Measurements from ENCODE around the gene ALKBH7.
"Not testable (repeated sequence)": the region's sequence is repeated elsewhere in the genome, so short reads cannot be mapped to it uniquely, and the experiment has no call there.

Gene ALKBH7

DNA sequence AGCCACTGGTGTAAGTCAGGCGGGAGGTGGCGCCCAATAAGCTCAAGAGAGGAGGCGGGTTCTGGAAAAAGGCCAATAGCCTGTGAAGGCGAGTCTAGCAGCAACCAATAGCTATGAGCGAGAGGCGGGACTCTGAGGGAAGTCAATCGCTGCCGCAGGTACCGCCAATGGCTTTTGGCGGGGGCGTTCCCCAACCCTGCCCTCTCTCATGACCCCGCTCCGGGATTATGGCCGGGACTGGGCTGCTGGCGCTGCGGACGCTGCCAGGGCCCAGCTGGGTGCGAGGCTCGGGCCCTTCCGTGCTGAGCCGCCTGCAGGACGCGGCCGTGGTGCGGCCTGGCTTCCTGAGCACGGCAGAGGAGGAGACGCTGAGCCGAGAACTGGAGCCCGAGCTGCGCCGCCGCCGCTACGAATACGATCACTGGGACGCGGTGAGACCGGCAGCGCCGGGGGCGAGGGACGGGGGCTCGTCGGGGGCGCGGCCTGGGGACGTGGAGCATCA, at the start of gene ALKBH7:
Gene ALKBH7 (plus strand): TSS at position 201 of the 502 bp plus-strand sequence. CDS start 27 bp downstream, at position 228.
- DNase-seq = peak; percentile 97

GRCh38 chr19:6324757-6325156, 47.8 kb upstream of the ALKBH7 start:
- no peak for DNase-seq

GRCh38 chr19:6325614-6326013, 47.0 kb upstream of the ALKBH7 start:
- no peak for DNase-seq

DNA sequence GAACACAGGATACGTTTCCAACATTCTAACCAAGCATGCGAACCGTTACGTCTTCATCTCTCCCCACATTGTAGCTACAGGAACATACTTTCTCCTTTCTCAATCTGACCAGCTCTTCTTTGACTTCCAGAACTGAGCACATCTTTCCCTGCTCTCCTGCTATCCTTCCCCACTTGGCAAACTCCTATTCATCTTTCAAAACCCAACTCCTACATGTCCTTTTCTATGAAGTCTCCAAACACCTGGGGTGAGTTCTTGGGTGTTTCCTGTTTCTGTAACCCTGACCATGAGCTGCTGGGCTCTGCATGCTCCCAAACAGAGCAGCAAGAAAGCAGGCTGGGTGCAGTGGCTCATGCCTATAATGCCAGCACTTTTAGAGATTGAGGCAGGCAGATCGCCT, 45.8 kb upstream of the ALKBH7 start:
- DNase-seq = no peak

- DNase-seq = no peak
Measured at GRCh38 chr19:6333439-6333838, 39.2 kb upstream of the ALKBH7 start, which contains the start of gene ACER1. ACER1 (minus strand) TSS chr19:6333612; CDS start chr19:6333551, 61 bp downstream.

GRCh38 chr19:6334490-6335285, 37.9 kb upstream of the ALKBH7 start:
- DNase-seq = no peak

- no peak for DNase-seq
Measured at GRCh38 chr19:6340493-6341201, 31.9 kb upstream of the ALKBH7 start.

GRCh38 chr19:6343462-6343861, 29.1 kb upstream of the ALKBH7 start:
- DNase-seq = no peak

DNA sequence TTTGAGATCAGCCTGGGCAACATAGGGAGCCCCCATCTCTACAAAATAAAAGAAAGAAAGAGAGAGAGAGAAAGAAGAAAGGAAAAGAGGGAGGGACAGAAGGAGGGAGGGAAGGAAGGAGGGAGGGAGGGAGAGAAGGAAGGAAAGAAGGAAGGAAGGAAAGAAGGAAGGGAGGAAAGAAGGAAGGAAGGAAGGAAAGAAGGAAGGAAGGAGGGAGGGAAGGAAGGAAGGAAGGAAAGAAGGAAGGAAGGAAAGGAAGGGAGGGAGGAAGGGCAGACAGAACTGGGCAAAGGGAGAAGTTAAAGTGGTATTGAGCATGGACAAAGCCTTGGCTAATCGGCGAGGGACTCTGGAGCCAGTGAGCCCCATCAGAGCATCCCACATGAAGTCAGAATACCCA, 23.3 kb upstream of the ALKBH7 start:
- not testable (repeated sequence) for DNase-seq

GRCh38 chr19:6350688-6351087, 21.9 kb upstream of the ALKBH7 start:
- no peak for DNase-seq

DNA sequence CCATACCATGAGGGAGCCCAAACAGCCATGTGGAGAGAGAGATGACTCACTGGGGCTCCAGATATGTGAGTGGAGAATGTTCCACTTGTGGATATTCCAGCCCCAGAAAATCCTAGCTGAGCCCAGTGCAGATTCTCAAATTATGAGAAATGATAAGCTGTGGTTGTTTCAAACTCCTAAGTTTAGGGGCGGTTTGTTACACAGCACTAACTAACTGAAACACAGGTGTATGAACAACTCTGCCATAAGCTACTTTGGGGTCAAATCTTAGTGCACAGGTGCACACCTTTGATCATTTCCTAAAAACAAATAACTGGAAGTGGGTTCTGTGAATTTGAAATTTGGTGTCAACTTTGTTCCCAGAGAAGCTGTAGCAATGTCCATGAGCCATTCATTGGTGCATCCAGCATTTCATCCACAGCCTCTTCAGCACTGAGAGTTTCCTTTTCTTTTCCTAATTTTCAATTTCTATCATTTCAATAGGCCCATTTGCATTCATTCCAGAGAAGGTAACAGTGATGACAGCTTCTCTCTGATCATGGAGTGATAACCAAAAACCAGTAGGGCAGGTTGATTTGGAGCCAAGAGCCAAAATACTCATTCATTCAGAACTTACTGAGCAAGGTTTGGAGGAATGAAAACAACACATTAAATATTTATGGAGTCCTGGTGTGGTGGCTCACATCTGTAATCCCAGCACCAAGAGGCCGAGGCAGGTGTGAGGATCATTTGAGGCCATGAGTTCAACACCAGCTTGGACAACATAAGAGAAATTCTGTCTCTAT, 20.0 kb upstream of the ALKBH7 start:
- DNase-seq = no peak

DNA sequence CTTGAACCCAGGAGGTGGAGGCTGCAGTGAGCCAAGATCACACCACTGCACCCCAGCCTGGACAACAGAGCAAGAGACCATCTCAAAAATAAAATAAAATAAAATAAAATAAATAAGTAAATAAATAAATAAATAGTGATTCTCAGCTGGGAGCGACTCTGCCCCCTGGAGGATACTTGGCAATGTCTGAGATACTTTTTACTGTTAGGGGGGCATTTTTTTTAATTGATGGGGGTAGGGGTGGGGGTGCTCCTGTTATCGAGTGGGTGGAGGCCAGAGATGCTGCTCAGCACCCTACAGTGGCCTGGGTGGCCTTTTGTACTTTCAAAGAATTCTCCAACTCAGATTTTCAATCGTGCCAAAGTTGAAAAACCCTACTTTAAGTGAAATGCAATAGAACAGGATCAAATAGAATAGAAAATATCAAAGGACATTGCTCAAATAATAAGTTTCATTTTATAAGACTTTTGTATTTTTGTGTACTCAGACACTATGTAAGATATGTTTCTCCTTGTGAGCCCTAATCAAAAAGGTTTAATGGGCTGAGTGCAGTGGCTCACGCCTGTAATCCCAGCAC, 18.4 kb upstream of the ALKBH7 start:
- DNase-seq = no peak

- not testable (repeated sequence) for DNase-seq
Measured at GRCh38 chr19:6355321-6356040, 17.1 kb upstream of the ALKBH7 start.

DNA sequence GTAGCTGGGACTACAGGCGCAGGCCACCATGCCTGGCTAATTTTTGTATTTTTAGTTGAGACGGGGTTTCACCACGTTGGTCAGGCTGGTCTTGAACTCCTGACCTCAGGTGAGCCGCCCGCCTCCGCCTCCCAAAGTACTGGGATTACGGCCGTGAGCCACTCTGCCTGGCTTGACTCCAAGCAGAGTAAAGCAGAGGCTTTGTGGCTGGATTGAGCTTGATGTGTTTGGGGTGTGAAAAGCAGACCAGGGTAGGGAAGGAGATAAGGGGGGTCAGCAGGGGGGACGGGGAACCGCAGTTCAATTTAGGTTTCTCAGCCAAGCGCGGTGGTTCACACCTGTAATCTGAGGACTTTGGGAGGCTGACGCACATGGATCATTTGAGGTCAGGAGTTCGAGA, 15.4 kb upstream of the ALKBH7 start:
- no peak for DNase-seq

- no peak for DNase-seq
Measured at GRCh38 chr19:6358003-6358402, 14.6 kb upstream of the ALKBH7 start.

GRCh38 chr19:6359568-6360341, 12.8 kb upstream of the ALKBH7 start:
- DNase-seq = no peak

DNA sequence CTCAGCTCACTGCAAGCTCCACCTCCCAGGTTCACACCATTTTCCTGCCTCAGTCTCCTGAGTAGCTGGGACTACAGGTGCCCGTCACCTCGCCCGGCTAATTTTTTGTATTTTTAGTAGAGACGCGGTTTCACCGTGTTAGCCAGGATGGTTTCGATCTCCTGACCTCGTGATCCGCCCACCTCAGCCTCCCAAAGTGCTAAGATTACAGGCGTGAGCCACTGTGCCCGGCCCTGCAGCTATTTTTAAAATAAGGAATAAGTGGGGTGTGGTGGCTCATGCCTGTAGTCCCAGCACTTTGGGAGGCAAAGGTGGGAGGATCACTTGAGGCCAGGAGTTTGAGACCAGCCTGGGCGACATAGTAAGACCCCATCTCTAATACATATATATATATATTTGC, 12.1 kb upstream of the ALKBH7 start:
- DNase-seq = not testable (repeated sequence)

- DNase-seq = not testable (repeated sequence)
Measured at GRCh38 chr19:6360857-6361216, 11.8 kb upstream of the ALKBH7 start.

DNA sequence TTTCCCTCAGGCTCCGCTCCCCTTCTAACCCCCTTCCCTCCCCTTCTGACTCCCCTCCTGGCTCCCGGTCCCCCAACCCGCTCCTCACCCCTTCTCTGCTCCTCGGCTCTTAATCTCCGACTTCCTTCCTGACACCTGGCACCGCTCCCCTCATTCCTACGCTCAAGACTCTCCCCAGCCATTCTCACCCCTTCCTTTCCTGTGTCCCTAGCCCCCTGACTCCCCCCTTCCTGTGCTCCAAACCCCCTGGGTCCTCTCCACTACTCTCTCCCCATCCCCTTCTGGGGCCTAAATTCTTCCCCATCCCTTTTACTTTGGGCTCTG, 10.6 kb upstream of the ALKBH7 start:
- no peak for DNase-seq

DNA sequence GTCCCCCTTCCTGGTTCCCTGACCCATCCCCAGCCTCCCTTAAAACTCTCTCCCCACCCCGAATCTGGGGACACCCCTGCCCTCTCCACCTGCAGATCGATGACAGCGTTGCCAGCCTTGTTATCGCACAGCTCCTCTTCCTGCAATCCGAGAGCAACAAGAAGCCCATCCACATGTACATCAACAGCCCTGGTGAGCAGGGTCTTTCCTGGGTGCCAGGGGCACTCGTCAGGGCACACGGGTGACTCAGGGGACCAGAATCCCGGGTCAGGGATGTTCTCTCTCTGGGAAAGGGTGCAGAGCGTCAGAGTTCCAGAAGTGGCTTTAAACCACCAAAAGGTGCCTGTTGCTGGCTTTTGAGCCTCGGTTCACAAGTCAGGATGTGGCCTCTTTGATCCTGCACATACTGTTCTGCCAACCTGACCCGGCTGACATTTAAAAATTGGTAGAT, 10.2 kb upstream of the ALKBH7 start:
- DNase-seq = no peak

GRCh38 chr19:6364353-6364752, 8.2 kb upstream of the ALKBH7 start:
- DNase-seq = no peak

Data from activated naive CD4-positive, alpha-beta T cell treated with anti-CD3 and anti-CD28 coated beads, Interleukin-2, amount 50 U/mL, for 16 hours (primary cell).